ENCODE data around the gene REXO1. TPM values are rescaled to one million over a fixed set of nuclear protein-coding genes. Genes with fewer than 3 reads are reported as not detected.

The REXO1 gene
- total RNA-seq, 1 experiment from 2014 or later = 61.1 TPM

- peak overlapping the region; percentile 47 for H3K4me3 Mint-ChIP-seq
- no peak overlapping the region for H3K27ac Mint-ChIP-seq
- ATAC-seq (no peak), DNase-seq (ENCODE audit: low spot score) (no peak)
- POLR2A ChIA-PET = no interaction called here
- TF ChIP-seq TP53 (CRISPR knock-in tag; IDR thresholded peaks at IDR 0.05) (no peak), GABPB1 (CRISPR knock-in tag; IDR thresholded peaks at IDR 0.05) (no peak), SMAD3 (CRISPR knock-in tag; IDR thresholded peaks at IDR 0.05; ENCODE audit: borderline replicate concordance) (no peak), GTF2I (CRISPR knock-in tag; conservative IDR thresholded peaks at IDR 0.05) (no peak), MLX (CRISPR knock-in tag; IDR thresholded peaks at IDR 0.05) (no peak), OVOL2 (CRISPR knock-in tag; IDR thresholded peaks at IDR 0.05; ENCODE audit: borderline replicate concordance) (no peak), ZNF263 (CRISPR knock-in tag; IDR thresholded peaks at IDR 0.05; ENCODE audit: low read depth) (no peak), E2F1 (CRISPR knock-in tag; IDR thresholded peaks at IDR 0.05) (no peak), ESRRA (CRISPR knock-in tag; IDR thresholded peaks at IDR 0.05; ENCODE audit: borderline replicate concordance) (no peak), ETV6 (CRISPR knock-in tag; IDR thresholded peaks at IDR 0.05) (no peak)
- CTCF ChIA-PET = interaction anchor here (0.6 to 3.9 kb wide), 8 partner anchors 8 to 104 kb away, joined by 3 to 26 read pairs (median 6); no protein-coding TSS in a partner anchor
- H3K36me3 Mint-ChIP-seq = no peaks in the 10 kb centered on the region
- no peaks in the 10 kb centered on the region for H3K9me3 Mint-ChIP-seq
- peaks cover 16% of the 10 kb centered on the region for H3K4me1 Mint-ChIP-seq
- H3K27me3 Mint-ChIP-seq (ENCODE audit: low read depth) = peaks cover 95% of the 10 kb centered on the region
Observed at GRCh38 chr19:1776606-1777147, 71.6 kb downstream of the REXO1 start.

GRCh38 chr19:1775951-1776605, 72.2 kb downstream of the REXO1 start:
- Mint-ChIP-seq H3K9me3 (peaks cover 6% of the 10 kb centered on the region), H3K4me1 (peaks cover 16% of the 10 kb centered on the region), H3K36me3 (peaks cover 4% of the 10 kb centered on the region), H3K4me3 (peak overlapping the region; percentile 58), H3K27ac (no peak overlapping the region), H3K27me3 (ENCODE audit: low read depth) (peaks cover 98% of the 10 kb centered on the region)
- ATAC-seq = no peak
- ChIA-PET POLR2A (no interaction called here), CTCF (interaction anchor here (0.5 to 3.9 kb wide), 15 partner anchors 8 to 678 kb away, joined by 3 to 26 read pairs (median 4); no protein-coding TSS in a partner anchor)
- TF ChIP-seq ZBTB21 (CRISPR knock-in tag; IDR thresholded peaks at IDR 0.05; ENCODE audit: borderline replicate concordance) (no peak), CBFB (CRISPR knock-in tag; IDR thresholded peaks at IDR 0.05; ENCODE audit: low read depth) (no peak), ATF3 (CRISPR knock-in tag; conservative IDR thresholded peaks at IDR 0.05) (no peak), MLX (CRISPR knock-in tag; IDR thresholded peaks at IDR 0.05) (no peak), FOXJ3 (CRISPR knock-in tag; IDR thresholded peaks at IDR 0.05; ENCODE audit: borderline replicate concordance) (no peak), ELF4 (CRISPR knock-in tag; IDR thresholded peaks at IDR 0.05; ENCODE audit: low read depth) (no peak), ZNF281 (CRISPR knock-in tag; IDR thresholded peaks at IDR 0.05) (no peak), ZSCAN18 (CRISPR knock-in tag; IDR thresholded peaks at IDR 0.05) (no peak), GTF2I (CRISPR knock-in tag; conservative IDR thresholded peaks at IDR 0.05) (no peak), PREB (CRISPR knock-in tag; IDR thresholded peaks at IDR 0.05; ENCODE audit: borderline replicate concordance) (no peak), SMAD4 (CRISPR knock-in tag; IDR thresholded peaks at IDR 0.05) (no peak), NR2C2 (CRISPR knock-in tag; IDR thresholded peaks at IDR 0.05) (no peak), RORB (CRISPR knock-in tag; IDR thresholded peaks at IDR 0.05) (no peak), ZNF219 (CRISPR knock-in tag; IDR thresholded peaks at IDR 0.05; ENCODE audit: borderline replicate concordance) (no peak), ZNF263 (CRISPR knock-in tag; IDR thresholded peaks at IDR 0.05; ENCODE audit: low read depth) (no peak), CREB1 (CRISPR knock-in tag; IDR thresholded peaks at IDR 0.05) (no peak)
- no peak for DNase-seq (ENCODE audit: low spot score)

Measured in WTC11 (cell line).